NB4 (cell line): ENCODE measurements around the gene TFG.

Experiments used
- CTCF ChIP-seq: IDR thresholded peaks from one replicate; pipeline ENCODE4 v1.5.1; 2012; ENCODE audit warnings: low read depth, low read length
- MAX ChIP-seq: IDR thresholded peaks from 2 replicates; pipeline ENCODE4 v1.6.1; 2011; ENCODE audit warnings: low read depth, low read length
- MYC ChIP-seq: IDR thresholded peaks from 2 replicates; pipeline ENCODE4 v1.6.1; 2011; ENCODE audit warnings: low read depth, low read length
- POLR2A ChIP-seq: IDR thresholded peaks from 2 replicates; pipeline ENCODE4 v1.6.1; 2011; ENCODE audit warnings: mild to moderate bottlenecking; ENCODE audit not compliant: insufficient read length; ENCODE audit errors: extremely low read depth

GRCh38 chr3:100743535-100743934, 34.2 kb downstream of the TFG start:
- no peak for TF ChIP-seq CTCF
- no peak for TF ChIP-seq MAX
- no peak for TF ChIP-seq POLR2A
- no peak for TF ChIP-seq MYC
